Activated CD4-positive, alpha-beta T cell treated with anti-CD3 and anti-CD28 coated beads, Interleukin-10, Interleukin-2, amounts not matched to agents 100 ng/mL and 50 ng/mL, durations not matched to agents 16 hours and 8 hours (primary cell): ENCODE results near the gene MPP4.

ENCODE experiments used
- DNase-seq: peaks from one replicate; pipeline ENCODE4 v3.0.0-alpha.2; 2020

MPP4 gene

GRCh38 chr2:201622306-201622970 lies 76.0 kb downstream of the MPP4 start:
- no peak for DNase-seq

GRCh38 chr2:201621293-201621999 lies 77.0 kb downstream of the MPP4 start:
- no peak for DNase-seq

DNA sequence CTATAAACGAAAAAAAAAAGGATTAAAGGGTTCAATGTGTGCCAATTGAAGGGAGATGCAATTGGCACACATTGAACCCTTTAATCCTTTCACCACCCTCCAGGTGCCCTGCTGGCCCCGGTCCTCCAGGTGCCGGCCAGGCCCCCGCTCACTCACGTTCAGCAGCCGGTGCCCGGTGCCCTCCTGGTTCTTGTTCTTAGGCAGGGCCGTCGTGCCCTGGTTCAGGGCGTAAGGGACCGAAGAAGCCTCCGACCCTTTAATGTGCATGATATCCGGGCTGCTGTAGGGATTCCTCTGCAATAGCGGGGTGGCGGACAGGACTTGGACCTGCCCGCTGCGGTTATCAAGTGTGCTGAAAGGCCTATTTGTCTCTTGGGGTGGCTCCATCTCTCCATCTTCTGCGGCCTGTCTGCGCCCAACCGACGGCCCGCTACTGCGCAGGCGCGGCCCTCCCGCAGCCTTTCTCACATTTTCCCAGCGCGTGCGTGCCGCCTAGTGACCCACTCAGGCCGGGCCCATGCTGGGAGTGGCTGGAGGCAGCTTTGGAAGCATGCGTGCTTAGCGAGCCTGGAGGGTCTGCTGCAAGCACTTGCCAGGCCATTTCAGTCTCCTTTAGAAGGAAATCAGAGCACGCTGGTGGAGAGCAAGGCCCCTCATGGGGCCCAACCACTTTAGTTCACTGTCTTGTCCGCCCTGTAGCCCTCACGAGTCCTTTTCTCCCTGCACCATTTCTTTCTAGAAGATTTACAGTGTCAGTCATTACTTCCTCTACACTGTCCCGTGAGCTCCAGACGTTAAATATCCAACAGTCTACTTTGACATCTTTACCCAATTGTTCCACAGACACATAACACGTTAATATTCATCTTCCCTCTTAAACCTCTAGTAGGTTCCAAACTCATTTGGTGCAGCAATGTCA lies 79.4 kb downstream of the MPP4 start:
- DNase-seq = no peak

GRCh38 chr2:201608021-201608420 lies 90.4 kb downstream of the MPP4 start:
- DNase-seq = no peak

DNA sequence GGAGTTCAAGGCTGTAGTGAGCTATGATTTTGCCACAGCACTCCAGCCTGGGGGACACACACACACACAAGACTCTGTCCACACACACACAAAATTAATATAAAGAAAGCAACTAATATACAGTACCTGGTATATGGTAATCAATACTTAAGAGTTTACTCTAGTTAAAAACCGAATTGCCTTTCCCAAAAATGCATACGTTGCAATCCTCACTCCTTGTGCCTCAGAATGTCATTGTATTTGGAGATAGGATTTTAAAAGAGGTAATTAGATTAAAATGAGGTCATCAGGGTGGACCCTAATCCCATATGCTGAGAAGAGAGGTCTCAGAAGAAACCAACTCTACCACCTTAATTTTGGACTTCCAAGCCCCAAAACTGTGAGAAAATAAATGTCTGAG lies 90.9 kb downstream of the MPP4 start:
- no peak for DNase-seq

DNA sequence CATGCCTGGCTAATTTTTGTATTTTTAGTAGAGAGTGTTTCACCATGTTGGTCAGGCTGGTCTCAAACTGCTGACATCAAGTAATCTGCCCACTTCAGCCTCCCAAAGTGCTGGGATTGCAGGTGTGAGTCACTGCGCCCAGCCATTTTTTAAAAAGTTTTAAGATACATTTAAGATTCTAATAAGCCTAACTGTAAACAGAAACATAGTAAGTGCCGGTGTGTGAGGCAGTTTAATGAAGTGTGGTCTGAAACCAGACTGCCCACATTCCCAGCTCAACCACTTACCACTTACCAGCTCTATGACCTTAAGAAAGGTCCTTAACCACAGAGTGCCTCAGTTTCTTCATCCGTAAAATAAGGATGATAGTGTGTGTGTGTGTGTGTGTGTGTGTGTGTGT lies 97.5 kb downstream of the MPP4 start:
- no peak for DNase-seq

GRCh38 chr2:201597397-201597796 lies 101.0 kb downstream of the MPP4 start:
- DNase-seq = no peak
